HG03108 (cell line): ENCODE results near the gene SLC26A6.

Experiments used
- ATAC-seq: cut with Tn5 transposase; IDR thresholded peaks from one replicate; pipeline ENCODE4 v1.9.1; 2021; ENCODE audit warnings: moderate library complexity; ENCODE audit not compliant: unreplicated experiment

Gene SLC26A6

GRCh38 chr3:48635222-48636021, at the start of gene SLC26A6:
SLC26A6 (minus strand) TSS chr3:48635461; CDS start chr3:48635393, 68 bp downstream.
- peak; percentile 88 for ATAC-seq

- ATAC-seq = no peak
Measured at GRCh38 chr3:48684480-48685143, 49.4 kb upstream of the SLC26A6 start.

- no peak for ATAC-seq
Measured at GRCh38 chr3:48684054-48684349, 48.7 kb upstream of the SLC26A6 start.

- ATAC-seq = no peak
Measured at GRCh38 chr3:48682786-48683185, 47.5 kb upstream of the SLC26A6 start.

- ATAC-seq = no peak
Measured at GRCh38 chr3:48681974-48682610, 46.8 kb upstream of the SLC26A6 start.

GRCh38 chr3:48681541-48681880, 46.2 kb upstream of the SLC26A6 start:
- no peak for ATAC-seq

GRCh38 chr3:48680811-48681540, 45.7 kb upstream of the SLC26A6 start:
- ATAC-seq = no peak

- ATAC-seq = no peak
Measured at GRCh38 chr3:48679411-48680391, 44.4 kb upstream of the SLC26A6 start.

GRCh38 chr3:48678566-48679380, 43.5 kb upstream of the SLC26A6 start:
- ATAC-seq = no peak

GRCh38 chr3:48678056-48678455, 42.8 kb upstream of the SLC26A6 start:
- no peak for ATAC-seq

GRCh38 chr3:48674505-48674904, 39.2 kb upstream of the SLC26A6 start:
- no peak for ATAC-seq

GRCh38 chr3:48672522-48672921, 37.3 kb upstream of the SLC26A6 start:
- no peak for ATAC-seq

- ATAC-seq = no peak
Measured at GRCh38 chr3:48664929-48665328, 29.7 kb upstream of the SLC26A6 start.

GRCh38 chr3:48664313-48664644, 29.0 kb upstream of the SLC26A6 start:
- no peak for ATAC-seq

- peak; percentile 86 for ATAC-seq
Measured at GRCh38 chr3:48663489-48664312, 28.4 kb upstream of the SLC26A6 start.

- ATAC-seq = no peak
Measured at GRCh38 chr3:48662753-48663488, 27.7 kb upstream of the SLC26A6 start, which contains the start of gene CELSR3. CELSR3 (minus strand) TSS chr3:48662886; CDS start chr3:48662634, 252 bp downstream.

- no peak for ATAC-seq
Measured at GRCh38 chr3:48662145-48662752, 27.0 kb upstream of the SLC26A6 start.
